Tibial nerve (tissue), 4 donors: ENCODE results near the gene OR5W2.

Experiments
- EP300 ChIP-seq, 2 donors: sonication (generic); formaldehyde crosslinking; IDR thresholded peaks; one replicate each; pipeline ENCODE4 v1.6.1; 2017; ENCODE audit warnings: antibody characterized with exemption in 2 of 2, mild to moderate bottlenecking in 1 of 2
- TF ChIP-seq, protein P1 (sequence below), 5 experiments: fragments of 200-600 bp in 3 of 5; fragments of 450-650 bp in 2 of 5; sonication (generic) in 3 of 5; IDR thresholded peaks; one replicate each; pipeline ENCODE4 v1.5.1; 2016 to 2019; ENCODE audit warnings: antibody characterized with exemption in 5 of 5, mild to moderate bottlenecking in 3 of 5, moderate library complexity in 2 of 5

DNA sequence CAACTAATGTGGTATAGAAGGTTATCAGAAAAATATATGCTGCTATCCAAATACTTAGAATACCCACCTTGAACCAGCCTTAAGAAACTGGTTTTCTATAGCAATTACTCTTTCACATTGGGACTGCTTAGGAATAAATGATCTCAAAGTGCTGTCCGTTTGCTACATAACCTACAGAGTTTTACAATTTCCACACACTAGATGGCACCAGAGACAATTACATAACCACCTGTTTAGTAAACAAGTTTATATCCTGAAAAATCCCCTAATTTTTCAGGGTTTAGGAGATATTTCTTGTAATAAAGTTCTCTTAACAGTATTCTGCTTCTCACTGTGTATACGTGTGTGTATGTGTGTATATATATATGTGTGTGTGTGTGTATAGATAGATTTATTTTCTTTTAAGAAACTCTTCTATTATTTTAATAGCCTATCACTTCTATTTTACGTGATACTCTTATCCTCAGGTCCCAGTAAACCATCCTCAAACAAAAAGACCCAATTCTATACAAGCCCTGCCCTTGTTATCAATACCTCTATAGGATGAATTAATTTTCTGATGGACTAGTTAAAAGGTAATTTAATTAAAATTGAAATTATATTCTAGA, 28.5 kb upstream of the OR5W2 start:
- TF ChIP-seq, protein P1, sequence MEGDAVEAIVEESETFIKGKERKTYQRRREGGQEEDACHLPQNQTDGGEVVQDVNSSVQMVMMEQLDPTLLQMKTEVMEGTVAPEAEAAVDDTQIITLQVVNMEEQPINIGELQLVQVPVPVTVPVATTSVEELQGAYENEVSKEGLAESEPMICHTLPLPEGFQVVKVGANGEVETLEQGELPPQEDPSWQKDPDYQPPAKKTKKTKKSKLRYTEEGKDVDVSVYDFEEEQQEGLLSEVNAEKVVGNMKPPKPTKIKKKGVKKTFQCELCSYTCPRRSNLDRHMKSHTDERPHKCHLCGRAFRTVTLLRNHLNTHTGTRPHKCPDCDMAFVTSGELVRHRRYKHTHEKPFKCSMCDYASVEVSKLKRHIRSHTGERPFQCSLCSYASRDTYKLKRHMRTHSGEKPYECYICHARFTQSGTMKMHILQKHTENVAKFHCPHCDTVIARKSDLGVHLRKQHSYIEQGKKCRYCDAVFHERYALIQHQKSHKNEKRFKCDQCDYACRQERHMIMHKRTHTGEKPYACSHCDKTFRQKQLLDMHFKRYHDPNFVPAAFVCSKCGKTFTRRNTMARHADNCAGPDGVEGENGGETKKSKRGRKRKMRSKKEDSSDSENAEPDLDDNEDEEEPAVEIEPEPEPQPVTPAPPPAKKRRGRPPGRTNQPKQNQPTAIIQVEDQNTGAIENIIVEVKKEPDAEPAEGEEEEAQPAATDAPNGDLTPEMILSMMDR (IDR thresholded peaks at IDR 0.05), result peak; percentile 15 to 31 (median 24)
- no peak for TF ChIP-seq EP300 (IDR thresholded peaks at IDR 0.05)
